ENCODE measurements around the gene ZNF536. TPM values are rescaled to one million over a fixed set of nuclear protein-coding genes. Genes with fewer than 3 reads are reported as not detected.
"Not testable (repeated sequence)": the region's sequence is repeated elsewhere in the genome, so short reads cannot be mapped to it uniquely, and the experiment has no call there.

ZNF536 gene
- total RNA-seq, 1 experiment from 2014 or later = not detected

GRCh38 chr19:30341611-30342201 lies 30.5 kb upstream of the ZNF536 start:
- no peak for DNase-seq (ENCODE audit: low spot score)

GRCh38 chr19:30342901-30343300 lies 29.3 kb upstream of the ZNF536 start:
- DNase-seq (ENCODE audit: low spot score) = no peak

- no peak for DNase-seq (ENCODE audit: low spot score)
Observed at GRCh38 chr19:30344446-30345425, 27.4 kb upstream of the ZNF536 start.

- no peak for DNase-seq (ENCODE audit: low spot score)
Observed at GRCh38 chr19:30345686-30346085, 26.5 kb upstream of the ZNF536 start.

- not testable (repeated sequence) for DNase-seq (ENCODE audit: low spot score)
Observed at GRCh38 chr19:30346468-30346867, 25.7 kb upstream of the ZNF536 start.

GRCh38 chr19:30349131-30349730 lies 23.0 kb upstream of the ZNF536 start:
- no peak for DNase-seq (ENCODE audit: low spot score)

GRCh38 chr19:30350692-30351663 lies 21.2 kb upstream of the ZNF536 start:
- no peak for DNase-seq (ENCODE audit: low spot score)

GRCh38 chr19:30351774-30352173 lies 20.4 kb upstream of the ZNF536 start:
- DNase-seq (ENCODE audit: low spot score) = no peak

GRCh38 chr19:30353394-30353945 lies 18.7 kb upstream of the ZNF536 start:
- DNase-seq (ENCODE audit: low spot score) = no peak

- DNase-seq (ENCODE audit: low spot score) = no peak
Observed at GRCh38 chr19:30355586-30355985, 16.6 kb upstream of the ZNF536 start.

GRCh38 chr19:30356951-30357579 lies 15.1 kb upstream of the ZNF536 start:
- DNase-seq (ENCODE audit: low spot score) = no peak

GRCh38 chr19:30357580-30357954 lies 14.6 kb upstream of the ZNF536 start:
- DNase-seq (ENCODE audit: low spot score) = no peak

GRCh38 chr19:30358319-30358718 lies 13.9 kb upstream of the ZNF536 start:
- DNase-seq (ENCODE audit: low spot score) = no peak

- DNase-seq (ENCODE audit: low spot score) = no peak
Observed at GRCh38 chr19:30358821-30359580, 13.2 kb upstream of the ZNF536 start.

- DNase-seq (ENCODE audit: low spot score) = no peak
Observed at GRCh38 chr19:30359936-30360335, 12.2 kb upstream of the ZNF536 start.

GRCh38 chr19:30360376-30361106 lies 11.6 kb upstream of the ZNF536 start:
- no peak for DNase-seq (ENCODE audit: low spot score)

- DNase-seq (ENCODE audit: low spot score) = no peak
Observed at GRCh38 chr19:30361107-30361447, 11.1 kb upstream of the ZNF536 start.

- no peak for DNase-seq (ENCODE audit: low spot score)
Observed at GRCh38 chr19:30361721-30362120, 10.5 kb upstream of the ZNF536 start.

- DNase-seq (ENCODE audit: low spot score) = no peak
Observed at GRCh38 chr19:30362156-30362754, 9.9 kb upstream of the ZNF536 start.

Data from A172 (cell line).